IPS DF 6.9 (cell line): Measurements from ENCODE around the gene ELOVL7.
"Not testable (repeated sequence)": the region's sequence is repeated elsewhere in the genome, so short reads cannot be mapped to it uniquely, and the experiment has no call there.

Experiments used
- DNase-seq: peaks from one replicate; pipeline ENCODE4 v3.0.0-alpha.2; 2013; ENCODE audit warnings: low read depth, low spot score
- H3K27ac ChIP-seq: one replicate; pipeline ENCODE4 v1.5.1; 2013; ENCODE audit warnings: low read length, control low read depth
- H3K27me3 ChIP-seq: 2 replicates; pipeline ENCODE4 v1.6.1; 2013; ENCODE audit warnings: mild to moderate bottlenecking, low read length; ENCODE audit not compliant: control insufficient read depth, insufficient read depth
- H3K36me3 ChIP-seq: 2 replicates; pipeline ENCODE4 v1.6.1; 2013; ENCODE audit warnings: low read length; ENCODE audit not compliant: control insufficient read depth, insufficient read depth
- H3K4me1 ChIP-seq: 2 replicates; pipeline ENCODE4 v1.6.1; 2013; ENCODE audit warnings: low read length; ENCODE audit not compliant: control insufficient read depth, insufficient read depth
- H3K4me3 ChIP-seq: 2 replicates; pipeline ENCODE4 v1.5.1; 2013; ENCODE audit warnings: mild to moderate bottlenecking, low read length
- H3K9me3 ChIP-seq: 2 replicates; pipeline ENCODE4 v1.6.1; 2013; ENCODE audit warnings: low read length, inconsistent platforms; ENCODE audit not compliant: control insufficient read depth, insufficient read depth
- WGBS: extraction: QIAGEN DNeasy Blood & Tissue Kit; methylation state at CpG from one replicate; pipeline ENCODE4 v1.1.7; 2013; ENCODE audit warnings: mixed read lengths, missing lambda C conversion rate; ENCODE audit not compliant: insufficient read length, insufficient coverage; 5-methylcytosine and 5-hydroxymethylcytosine counted together

The ELOVL7 gene

DNA sequence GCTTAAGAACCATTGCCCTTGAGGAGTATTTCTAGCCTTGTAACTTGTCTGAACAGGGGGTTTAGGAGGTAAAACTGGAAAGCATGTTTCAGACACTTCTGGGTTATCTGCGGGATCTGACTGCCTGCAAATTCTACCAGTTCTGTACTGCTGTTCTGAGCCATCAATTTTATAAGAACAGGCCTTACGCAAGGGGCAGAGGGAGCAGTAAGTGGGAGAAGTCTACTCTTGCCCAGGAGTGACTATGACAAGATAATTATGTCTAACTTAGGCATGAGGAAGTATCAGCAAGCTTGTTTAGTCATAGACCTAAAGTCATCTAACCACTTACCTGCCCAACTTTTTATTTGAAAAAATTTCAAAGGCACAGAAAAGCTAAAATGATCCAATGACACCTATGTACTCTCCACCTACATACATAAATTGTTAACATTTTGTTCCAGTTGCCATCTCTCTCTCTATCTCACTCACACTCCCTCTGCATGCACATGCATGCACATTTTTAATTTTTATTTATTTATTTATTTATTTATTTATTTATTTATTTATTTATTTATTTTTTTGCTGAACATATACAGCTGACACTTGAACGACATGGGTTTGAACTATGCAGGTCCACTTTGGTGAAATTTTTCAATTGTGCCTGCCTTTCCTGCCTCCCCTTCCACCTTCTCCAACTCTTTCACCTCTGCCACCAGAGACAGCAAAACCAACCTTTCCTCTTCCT is 125.7 kb downstream of the ELOVL7 start:
- H3K4me3 ChIP-seq = no peak overlapping the region
- no peaks in the 10 kb centered on the region for H3K36me3 ChIP-seq
- H3K9me3 ChIP-seq = no peaks in the 10 kb centered on the region
- H3K27me3 ChIP-seq = no peaks in the 10 kb centered on the region
- no CpG with 5 or more reads among the region's 3 CpGs for WGBS
- no peaks in the 10 kb centered on the region for H3K4me1 ChIP-seq
- DNase-seq = no peak
- no peak overlapping the region for H3K27ac ChIP-seq

DNA sequence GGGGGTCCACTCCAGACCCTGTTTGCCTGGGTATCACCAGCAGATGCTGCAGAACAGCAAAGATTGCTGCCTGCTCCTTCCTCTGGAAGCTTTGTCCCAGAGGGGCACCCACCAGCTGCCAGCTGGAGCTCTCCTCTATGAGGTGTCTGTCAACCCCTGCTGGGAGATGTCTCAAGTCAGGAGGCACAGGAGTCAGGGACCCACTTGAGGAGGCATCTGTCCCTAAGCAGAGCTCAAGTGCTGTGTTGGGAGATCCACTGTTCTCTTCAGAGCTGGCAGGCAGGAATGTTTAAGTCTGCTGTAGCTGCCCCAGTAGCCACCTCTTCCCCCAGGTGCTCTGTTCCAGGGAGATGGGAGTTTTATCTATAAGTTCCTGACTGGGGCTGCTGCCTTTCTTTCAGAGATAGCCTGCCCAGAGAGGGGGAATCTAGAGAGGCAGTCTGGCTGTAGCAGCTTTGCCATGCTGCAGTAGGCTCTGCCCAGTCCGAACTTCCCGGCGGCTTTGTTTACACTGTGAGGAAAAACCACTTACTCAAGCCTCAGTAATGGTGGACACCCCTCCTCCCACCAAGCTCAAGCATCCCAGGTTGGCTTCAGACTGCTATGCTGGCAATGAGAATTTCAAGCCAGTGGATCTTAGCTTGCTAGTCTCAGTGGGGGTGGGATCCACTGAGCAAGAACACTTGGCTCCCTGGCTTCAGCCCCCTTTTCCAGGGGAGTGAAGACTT is 128.7 kb downstream of the ELOVL7 start:
- not testable (repeated sequence) for H3K36me3 ChIP-seq
- WGBS = no CpG with 5 or more reads among the region's 3 CpGs

DNA sequence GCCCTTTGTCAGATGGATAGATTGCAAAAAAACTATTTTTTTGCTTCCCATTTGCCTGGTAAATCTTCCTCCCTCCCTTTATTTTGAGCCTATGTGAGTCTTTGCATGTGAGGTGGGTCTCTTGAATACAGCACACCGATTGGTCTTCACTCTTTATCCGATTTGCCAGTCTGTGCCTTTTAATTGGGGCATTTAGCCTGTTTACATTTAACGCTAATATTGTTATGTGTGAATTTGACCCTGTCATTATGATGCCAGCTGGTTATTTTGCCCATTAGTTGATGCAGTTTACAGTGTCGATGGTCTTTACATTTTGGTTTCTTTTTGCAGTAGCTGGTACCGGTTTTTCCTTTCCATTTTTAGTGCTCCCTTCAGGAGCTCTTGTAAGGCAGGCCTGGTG is 131.1 kb downstream of the ELOVL7 start:
- Histone ChIP-seq H3K4me3 (no peak overlapping the region), H3K4me1 (no peaks in the 10 kb centered on the region), H3K27ac (no peak overlapping the region), H3K27me3 (no peaks in the 10 kb centered on the region), H3K9me3 (no peaks in the 10 kb centered on the region), H3K36me3 (no peaks in the 10 kb centered on the region)
- no CpG with 5 or more reads among the region's 5 CpGs for WGBS
- no peak for DNase-seq

More for the DNA sequence above, 128.7 kb downstream of the ELOVL7 start:
- not testable (repeated sequence) for DNase-seq, H3K27ac ChIP-seq, H3K27me3 ChIP-seq, H3K4me3 ChIP-seq, H3K9me3 ChIP-seq, H3K4me1 ChIP-seq

DNA sequence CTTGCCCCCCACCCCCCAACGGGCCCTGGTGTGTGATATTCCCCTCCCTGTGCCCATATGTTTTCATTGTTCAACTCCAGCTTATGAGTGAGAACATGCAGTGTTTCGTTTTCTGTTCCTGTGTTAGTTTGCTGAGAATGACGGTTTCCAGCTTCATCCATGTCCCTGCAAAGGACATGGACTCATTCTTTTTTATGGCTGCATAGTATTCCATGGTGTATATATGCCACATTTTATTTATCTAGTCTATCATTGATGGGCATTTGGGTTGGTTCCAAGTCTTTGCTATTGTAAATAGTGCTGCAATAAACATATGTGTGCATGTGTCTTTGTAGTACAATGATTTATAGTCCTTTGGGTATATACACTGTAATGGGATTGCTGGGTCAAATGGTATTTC is 132.2 kb downstream of the ELOVL7 start:
- H3K27ac ChIP-seq, H3K4me1 ChIP-seq, H3K27me3 ChIP-seq, DNase-seq, H3K4me3 ChIP-seq, H3K36me3 ChIP-seq, H3K9me3 ChIP-seq: not testable (repeated sequence)
- no CpG with 5 or more reads among the region's 3 CpGs for WGBS

DNA sequence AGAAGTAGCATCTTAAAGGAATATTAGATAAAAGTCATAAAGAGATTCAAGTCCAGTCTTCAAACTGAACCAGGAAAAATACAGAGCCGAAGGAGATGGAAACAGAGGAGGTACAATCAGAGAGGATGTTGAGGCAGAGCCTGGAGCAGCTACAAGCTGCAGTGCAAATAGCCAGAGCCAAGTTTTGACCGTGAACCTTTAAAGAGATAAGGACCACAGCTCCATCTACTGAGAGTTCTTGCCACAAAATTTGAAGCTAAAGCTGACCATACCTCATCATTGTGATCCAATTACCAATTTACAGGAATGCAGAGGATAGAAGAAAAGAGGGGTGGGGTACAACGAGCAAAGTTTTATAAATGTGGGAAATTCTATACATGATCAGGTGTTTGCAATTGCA is 133.7 kb downstream of the ELOVL7 start:
- no peak overlapping the region for H3K27ac ChIP-seq
- WGBS = no CpG with 5 or more reads among the region's 3 CpGs
- no peaks in the 10 kb centered on the region for H3K4me1 ChIP-seq
- no peak for DNase-seq
- H3K4me3 ChIP-seq = no peak overlapping the region
- no peaks in the 10 kb centered on the region for H3K9me3 ChIP-seq
- H3K36me3 ChIP-seq = no peaks in the 10 kb centered on the region
- H3K27me3 ChIP-seq = no peaks in the 10 kb centered on the region

DNA sequence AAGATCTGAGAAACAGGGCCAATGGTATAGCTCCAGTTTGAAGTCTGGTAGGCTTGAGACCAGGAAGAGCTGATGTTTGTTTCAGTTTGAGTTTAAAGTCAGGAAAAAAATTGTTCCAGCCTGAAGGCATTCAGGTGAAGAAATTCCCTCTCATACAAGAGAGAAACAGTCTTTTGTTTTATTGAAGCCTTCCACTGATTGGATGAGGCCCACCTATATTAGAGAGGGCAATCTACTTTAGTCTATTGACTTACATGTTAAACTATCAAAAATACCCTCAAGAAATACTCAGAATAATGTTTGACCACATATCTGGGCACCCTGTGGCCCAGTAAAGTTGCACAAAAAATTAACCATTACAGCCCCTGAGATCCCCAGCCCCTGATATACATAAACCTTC is 138.9 kb downstream of the ELOVL7 start:
- Histone ChIP-seq H3K9me3 (no peaks in the 10 kb centered on the region), H3K27ac (no peak overlapping the region), H3K4me3 (no peak overlapping the region), H3K4me1 (no peaks in the 10 kb centered on the region), H3K36me3 (no peaks in the 10 kb centered on the region), H3K27me3 (no peaks in the 10 kb centered on the region)
- no peak for DNase-seq

DNA sequence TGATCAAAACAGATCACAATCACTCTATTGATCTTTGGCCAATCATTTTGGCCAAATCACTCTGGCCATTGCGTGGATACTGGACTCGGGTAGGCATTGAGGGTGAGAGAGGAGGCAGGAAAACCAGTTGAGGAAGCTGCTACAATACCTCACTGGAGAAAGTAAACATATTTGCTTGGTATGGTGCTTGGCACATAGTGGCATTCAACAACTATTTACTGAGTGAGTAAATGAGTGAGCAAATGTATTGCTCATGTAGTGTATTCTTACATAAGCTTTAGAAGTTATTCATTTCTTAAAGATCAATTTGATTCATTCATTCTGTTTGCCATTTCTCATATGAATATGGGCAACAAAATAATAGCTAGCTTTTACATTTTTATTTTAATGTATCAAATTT is 140.1 kb downstream of the ELOVL7 start:
- H3K4me3 ChIP-seq = no peak overlapping the region
- H3K9me3 ChIP-seq = no peaks in the 10 kb centered on the region
- no CpG with 5 or more reads among the region's 2 CpGs for WGBS
- H3K27me3 ChIP-seq = no peaks in the 10 kb centered on the region
- no peak overlapping the region for H3K27ac ChIP-seq
- DNase-seq = no peak
- no peaks in the 10 kb centered on the region for H3K4me1 ChIP-seq
- H3K36me3 ChIP-seq = no peaks in the 10 kb centered on the region
